Stimulated activated CD8-positive, alpha-beta memory T cell treated with anti-CD3 and anti-CD28 coated beads, Interleukin-4, amount 100 ng/mL, for 24 hours (primary cell): ENCODE results near the gene MAF.

Experiments used
- DNase-seq: peaks from one replicate; pipeline ENCODE4 v3.0.0-alpha.2; 2020; ENCODE audit warnings: low read depth

MAF gene

GRCh38 chr16:79600638-79601091 is at the start of gene MAF:
TSS of gene MAF (minus strand) at chr16:79600737. CDS start at chr16:79599902, 835 bp downstream.
- peak; percentile 72 for DNase-seq

- DNase-seq, result no peak
Measured at GRCh38 chr16:79648826-79649225, 48.3 kb upstream of the MAF start.

- DNase-seq, result no peak
Measured at GRCh38 chr16:79647586-79647985, 47.0 kb upstream of the MAF start.

GRCh38 chr16:79645701-79646100 is 45.2 kb upstream of the MAF start:
- DNase-seq, result no peak

- no peak for DNase-seq
Measured at GRCh38 chr16:79644971-79645667, 44.6 kb upstream of the MAF start.

GRCh38 chr16:79642652-79643051 is 42.1 kb upstream of the MAF start:
- no peak for DNase-seq

- DNase-seq, result no peak
Measured at GRCh38 chr16:79640513-79641360, 40.2 kb upstream of the MAF start.

GRCh38 chr16:79639576-79640311 is 39.2 kb upstream of the MAF start:
- no peak for DNase-seq

GRCh38 chr16:79638386-79638785 is 37.8 kb upstream of the MAF start:
- DNase-seq, result no peak

- no peak for DNase-seq
Measured at GRCh38 chr16:79635488-79635887, 35.0 kb upstream of the MAF start.

GRCh38 chr16:79634298-79634697 is 33.8 kb upstream of the MAF start:
- DNase-seq, result no peak

- no peak for DNase-seq
Measured at GRCh38 chr16:79632289-79632688, 31.8 kb upstream of the MAF start.

- DNase-seq, result no peak
Measured at GRCh38 chr16:79628988-79629387, 28.5 kb upstream of the MAF start.

GRCh38 chr16:79628501-79628975 is 28.0 kb upstream of the MAF start:
- DNase-seq, result peak; percentile 48

GRCh38 chr16:79627092-79627491 is 26.6 kb upstream of the MAF start:
- DNase-seq, result no peak

GRCh38 chr16:79625738-79626137 is 25.2 kb upstream of the MAF start:
- DNase-seq, result no peak

- DNase-seq, result no peak
Measured at GRCh38 chr16:79623824-79624223, 23.3 kb upstream of the MAF start.

- no peak for DNase-seq
Measured at GRCh38 chr16:79623062-79623461, 22.5 kb upstream of the MAF start.

GRCh38 chr16:79621027-79621426 is 20.5 kb upstream of the MAF start:
- DNase-seq, result no peak

- no peak for DNase-seq
Measured at GRCh38 chr16:79618692-79619050, 18.1 kb upstream of the MAF start.

GRCh38 chr16:79618041-79618691 is 17.6 kb upstream of the MAF start:
- no peak for DNase-seq

- DNase-seq, result no peak
Measured at GRCh38 chr16:79613009-79613408, 12.5 kb upstream of the MAF start.
